Epidermal melanocyte (primary cell): ENCODE results near the gene CXCL16.

Source experiments
- DNase-seq: peaks from one replicate; pipeline ENCODE4 v3.0.0; 2011; ENCODE audit warnings: low spot score; ENCODE audit not compliant: insufficient read length

CXCL16 gene

GRCh38 chr17:4751932-4752331 lies 12.2 kb upstream of the CXCL16 start:
- no peak for DNase-seq

- no peak for DNase-seq
Observed at GRCh38 chr17:4750606-4751005, 10.9 kb upstream of the CXCL16 start.

GRCh38 chr17:4748686-4749085 lies 9.0 kb upstream of the CXCL16 start:
- DNase-seq: no peak

DNA sequence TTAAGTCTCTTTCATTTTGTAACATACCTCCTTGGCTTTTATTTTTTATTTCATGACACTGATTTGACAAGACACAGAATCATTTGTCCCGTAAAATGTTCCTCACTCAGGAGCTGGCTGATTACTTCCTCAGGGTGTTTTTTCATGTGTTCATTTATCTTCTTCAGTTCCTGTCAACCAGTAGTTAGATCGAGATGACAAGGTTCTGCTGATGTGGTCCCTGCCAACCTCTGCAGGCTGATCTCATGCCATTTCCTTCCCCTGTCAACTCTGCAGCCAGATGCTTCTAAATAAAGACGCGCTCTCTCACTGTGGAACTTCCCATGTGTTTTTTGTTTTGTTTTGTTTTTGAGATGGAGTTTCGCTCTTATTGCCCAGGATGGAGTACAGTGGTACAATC lies 8.1 kb upstream of the CXCL16 start:
- no peak for DNase-seq

DNA sequence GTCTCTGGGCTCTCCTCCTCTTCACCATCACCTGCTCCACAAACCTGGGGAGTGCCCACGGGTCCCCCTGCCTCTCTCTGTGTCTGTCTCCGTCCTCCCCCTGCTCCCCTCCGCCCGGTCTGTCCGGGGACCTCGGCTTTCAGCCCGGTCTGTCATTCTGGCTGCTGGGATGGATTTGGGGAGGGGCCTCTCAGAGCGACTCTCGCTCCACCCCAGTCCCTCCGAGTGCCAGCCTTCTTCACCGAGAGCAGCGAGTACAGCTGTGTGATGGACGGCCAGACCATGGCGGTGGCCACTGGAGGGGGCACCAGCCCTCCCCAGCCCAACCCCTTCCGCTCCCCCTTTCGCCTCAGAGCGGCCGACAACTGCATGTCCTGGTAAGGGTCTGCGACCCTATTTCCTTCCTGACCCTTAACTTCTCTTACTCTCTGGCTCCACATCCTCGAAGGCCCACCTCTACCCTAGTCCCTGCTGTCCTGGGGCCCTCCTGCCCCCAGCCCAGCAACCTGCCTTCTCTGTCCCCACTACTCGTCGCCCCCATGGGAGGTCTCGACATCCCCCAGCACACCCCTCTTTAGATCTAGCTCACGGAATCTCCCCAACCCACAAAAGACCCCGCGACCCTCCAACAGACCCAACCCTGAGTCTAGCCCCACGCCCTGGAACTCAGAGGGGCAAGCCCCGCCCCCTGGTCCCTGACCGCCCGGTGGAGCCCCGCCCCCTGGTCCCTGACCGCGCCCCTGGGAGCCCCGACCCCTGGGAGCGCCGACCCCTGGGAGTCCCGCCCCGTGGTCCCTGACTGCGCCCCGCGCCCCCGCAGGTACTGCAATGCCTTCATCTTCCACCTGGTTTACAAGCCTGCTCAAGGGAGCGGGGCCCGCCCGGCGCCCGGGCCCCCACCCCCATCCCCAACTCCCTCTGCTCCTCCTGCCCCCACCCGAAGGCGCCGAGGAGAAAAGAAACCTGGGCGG lies 5.6 kb upstream of the CXCL16 start:
- DNase-seq: no peak

DNA sequence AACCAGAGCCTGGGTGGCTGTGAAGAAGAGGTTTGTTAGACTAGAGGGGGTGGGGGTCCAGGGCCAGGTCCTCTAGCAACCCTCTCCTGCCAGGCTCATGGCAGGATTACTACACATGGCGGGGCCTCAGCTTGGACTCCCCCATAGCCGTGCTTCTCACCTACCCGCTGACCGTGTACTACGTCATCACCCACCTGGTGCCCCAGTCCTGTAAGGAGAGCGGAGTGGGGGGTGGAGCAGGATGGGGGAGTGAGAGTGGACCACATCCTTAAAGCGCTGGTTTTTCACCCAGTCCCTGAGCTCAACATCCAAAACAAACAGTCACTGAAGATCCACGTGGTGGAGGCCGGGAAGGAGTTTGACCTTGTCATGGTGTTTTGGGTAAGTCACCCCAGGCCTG lies 4.2 kb upstream of the CXCL16 start:
- no peak for DNase-seq

- no peak for DNase-seq
Observed at GRCh38 chr17:4743216-4743615, 3.5 kb upstream of the CXCL16 start.

DNA sequence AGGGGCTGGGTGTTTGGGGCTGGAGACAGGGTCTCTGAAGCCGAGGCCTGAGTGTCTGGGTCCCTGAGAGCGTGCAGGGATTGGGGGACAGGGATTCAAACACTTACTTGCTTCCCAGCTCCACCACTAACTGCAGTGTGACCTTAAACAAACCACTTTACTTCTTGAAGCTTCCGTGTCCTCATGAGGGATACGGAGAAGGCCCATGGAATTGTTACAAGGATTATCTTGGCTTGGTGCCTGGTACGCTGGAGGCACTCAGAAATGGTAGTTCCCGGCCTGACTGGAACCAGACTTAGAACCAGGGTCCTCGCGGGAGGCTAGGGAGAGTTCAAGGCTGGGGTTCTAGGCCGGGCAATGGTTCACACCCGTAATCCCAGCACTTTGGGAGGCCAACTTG lies 2.9 kb upstream of the CXCL16 start:
- peak; percentile 13 for DNase-seq

DNA sequence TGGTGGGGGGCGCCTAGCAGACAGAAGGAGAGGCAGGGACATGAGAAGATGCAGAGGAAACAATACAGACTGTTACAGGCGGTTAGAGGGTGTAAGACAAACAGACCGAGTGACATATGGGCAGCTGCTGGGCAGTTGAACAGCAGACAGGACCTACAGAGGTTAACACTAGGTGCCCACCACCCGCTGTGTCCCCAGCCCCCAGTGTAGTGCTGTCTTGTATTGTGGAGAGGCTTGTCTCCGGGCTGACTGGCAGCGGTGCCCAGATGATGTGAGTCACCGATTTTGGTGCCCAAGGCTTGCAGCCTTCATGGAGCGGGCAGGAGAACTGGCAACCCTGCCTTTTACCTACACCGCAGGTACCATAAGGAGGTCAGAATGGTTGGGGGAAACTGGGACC lies 2.4 kb upstream of the CXCL16 start:
- DNase-seq: no peak

GRCh38 chr17:4741544-4741943 lies 1.8 kb upstream of the CXCL16 start:
- DNase-seq: peak; percentile 12

DNA sequence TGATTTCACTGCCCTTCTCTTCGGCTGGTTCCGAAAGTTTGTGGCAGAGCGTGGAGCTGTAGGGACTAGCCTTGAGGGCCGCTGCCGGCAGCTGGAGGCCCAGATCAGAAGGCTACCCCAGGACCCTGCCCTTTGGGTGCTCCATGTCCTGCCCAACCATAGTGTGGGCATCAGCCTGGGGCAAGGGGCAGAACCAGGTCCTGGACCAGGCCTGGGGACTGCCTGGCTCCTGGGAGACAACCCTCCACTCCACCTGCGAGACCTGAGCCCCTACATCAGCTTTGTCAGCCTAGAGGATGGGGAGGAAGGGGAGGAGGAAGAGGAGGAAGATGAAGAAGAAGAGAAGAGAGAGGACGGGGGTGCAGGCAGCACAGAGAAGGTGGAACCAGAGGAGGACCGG lies 856 bp upstream of the CXCL16 start:
- DNase-seq: no peak

- DNase-seq: no peak
Observed at GRCh38 chr17:4740025-4740351, 260 bp upstream of the CXCL16 start.

GRCh38 chr17:4738136-4739121 lies 1.3 kb downstream of the CXCL16 start:
- peak; percentile 14 for DNase-seq

- DNase-seq: peak; percentile 5
Observed at GRCh38 chr17:4735876-4736651, 3.7 kb downstream of the CXCL16 start.

GRCh38 chr17:4734857-4735475 lies 4.8 kb downstream of the CXCL16 start:
- peak; percentile 6 for DNase-seq

DNA sequence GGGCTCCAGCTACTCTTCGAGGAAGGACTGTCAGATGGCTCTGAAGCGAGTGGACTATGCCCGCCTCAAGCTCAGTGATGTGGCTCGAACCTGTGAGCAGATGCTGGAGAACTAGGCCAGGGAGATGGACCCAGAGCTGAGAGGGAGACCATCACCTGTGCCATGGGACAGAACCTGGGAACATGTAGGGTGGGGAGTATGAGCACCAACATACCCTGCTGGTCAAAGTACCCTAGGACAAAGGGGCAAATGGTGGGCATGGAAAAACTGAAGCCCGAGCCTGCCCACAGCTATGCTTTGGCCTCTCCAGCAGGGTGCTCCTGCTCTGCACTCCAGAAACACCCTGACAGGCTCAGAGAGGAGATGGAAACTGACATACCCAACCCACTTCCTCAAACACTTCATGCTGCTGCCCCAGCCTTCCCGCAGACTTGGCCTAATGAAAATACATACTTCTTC lies 6.6 kb downstream of the CXCL16 start:
- DNase-seq: peak; percentile 3

- DNase-seq: no peak
Observed at GRCh38 chr17:4728124-4728523, 11.6 kb downstream of the CXCL16 start.

GRCh38 chr17:4725646-4726310 lies 13.9 kb downstream of the CXCL16 start:
- DNase-seq: no peak

DNA sequence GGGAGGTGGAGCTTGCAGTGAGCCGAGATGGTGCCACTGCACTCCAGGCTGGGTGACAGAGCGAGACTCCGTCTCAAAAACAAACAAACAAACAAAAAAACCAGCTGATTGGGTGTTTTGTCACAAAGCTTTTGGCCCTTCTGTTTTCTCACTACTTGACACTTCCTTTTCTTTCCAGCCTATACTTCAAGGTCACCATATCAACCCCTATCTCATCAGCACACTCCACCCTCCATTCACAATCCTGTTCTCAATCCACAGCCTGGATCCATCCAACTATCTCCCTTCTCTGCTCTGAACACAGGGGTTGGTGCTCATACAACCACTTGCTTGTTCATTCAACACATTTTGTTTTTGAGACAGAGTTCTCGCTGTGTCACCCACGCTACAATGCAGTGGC lies 15.1 kb downstream of the CXCL16 start:
- DNase-seq: no peak

DNA sequence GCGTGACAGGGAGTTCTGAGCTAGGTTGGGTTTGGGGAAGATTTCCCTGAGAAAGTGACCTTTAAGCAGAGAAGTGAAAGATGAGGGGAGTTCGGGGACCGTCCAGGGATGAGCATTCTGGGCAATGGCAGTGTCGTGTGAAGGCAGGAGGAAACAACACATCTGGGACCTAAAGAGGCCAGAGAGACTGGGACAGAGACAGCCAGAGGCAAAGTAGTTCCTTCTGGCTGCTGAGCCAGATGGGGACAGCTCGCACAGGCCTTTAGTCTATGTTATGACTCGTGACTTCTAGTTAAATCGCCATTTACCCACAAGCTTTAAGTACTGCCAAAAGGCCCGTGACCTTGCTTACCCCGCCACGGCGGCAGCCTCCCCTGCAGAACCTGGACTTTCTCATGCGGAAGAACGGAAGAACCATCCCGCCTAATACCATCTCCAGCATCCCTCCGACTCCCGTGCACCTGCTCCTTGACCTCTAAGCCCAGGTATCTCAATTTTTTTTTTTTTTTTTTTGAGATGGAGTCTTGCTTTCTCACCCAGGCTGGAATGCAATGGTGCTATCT lies 17.0 kb downstream of the CXCL16 start:
- no peak for DNase-seq
